Measurements from ENCODE around the gene DPP6.

The DPP6 gene

DNA sequence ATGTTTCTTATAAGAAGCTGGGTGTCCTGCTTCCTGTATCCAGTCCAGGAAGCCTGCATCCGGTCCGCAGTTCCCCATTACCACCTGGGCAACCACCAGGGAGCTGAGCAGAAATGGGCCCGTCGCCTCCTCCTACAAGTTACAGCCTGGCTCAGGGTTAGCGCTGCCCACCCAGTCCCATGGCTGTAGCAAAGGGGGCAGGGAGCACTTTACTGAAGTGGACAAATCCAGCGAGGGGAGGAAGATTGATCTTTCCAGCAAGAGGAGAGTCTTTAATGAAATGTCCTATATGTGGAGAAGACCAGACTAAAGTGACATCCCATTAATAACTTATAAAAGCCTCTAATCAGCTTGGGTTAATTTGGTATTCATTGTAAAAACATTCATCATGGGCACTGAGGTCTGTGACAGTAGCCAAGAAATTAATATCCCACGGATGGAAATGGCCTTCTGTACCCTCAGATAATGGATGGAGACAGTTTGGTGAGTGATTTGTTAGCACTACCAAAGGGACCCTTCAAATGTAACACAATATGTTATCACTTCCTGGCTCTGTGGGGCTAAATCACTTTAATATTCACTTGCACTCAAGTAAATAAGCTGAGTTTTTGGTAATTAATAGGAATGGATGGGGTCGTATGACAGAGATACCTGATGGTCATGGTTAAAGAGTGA, 627.3 kb downstream of the DPP6 start:
- H3K4me3 ChIP-seq (ENCODE audit: low read depth, low read length) = no peak overlapping the region
- TF ChIP-seq MYC (IDR thresholded peaks at IDR 0.05; ENCODE audit: low read depth, low read length) (no peak), CTCF (IDR thresholded peaks at IDR 0.05; ENCODE audit: low read depth, low read length) (no peak), POLR2A (IDR thresholded peaks at IDR 0.05; ENCODE audit: extremely low read depth, insufficient read length) (no peak), MAX (IDR thresholded peaks at IDR 0.05; ENCODE audit: low read depth, low read length) (no peak)
- no peak for DNase-seq (ENCODE audit: low read depth)

GRCh38 chr7:154680894-154681659, 628.9 kb downstream of the DPP6 start:
- H3K4me3 ChIP-seq (ENCODE audit: low read depth, low read length) = no peak overlapping the region
- DNase-seq (ENCODE audit: low read depth) = no peak
- TF ChIP-seq CTCF (IDR thresholded peaks at IDR 0.05; ENCODE audit: low read depth, low read length) (no peak), MAX (IDR thresholded peaks at IDR 0.05; ENCODE audit: low read depth, low read length) (no peak), POLR2A (IDR thresholded peaks at IDR 0.05; ENCODE audit: extremely low read depth, insufficient read length) (no peak), MYC (IDR thresholded peaks at IDR 0.05; ENCODE audit: low read depth, low read length) (no peak)

DNA sequence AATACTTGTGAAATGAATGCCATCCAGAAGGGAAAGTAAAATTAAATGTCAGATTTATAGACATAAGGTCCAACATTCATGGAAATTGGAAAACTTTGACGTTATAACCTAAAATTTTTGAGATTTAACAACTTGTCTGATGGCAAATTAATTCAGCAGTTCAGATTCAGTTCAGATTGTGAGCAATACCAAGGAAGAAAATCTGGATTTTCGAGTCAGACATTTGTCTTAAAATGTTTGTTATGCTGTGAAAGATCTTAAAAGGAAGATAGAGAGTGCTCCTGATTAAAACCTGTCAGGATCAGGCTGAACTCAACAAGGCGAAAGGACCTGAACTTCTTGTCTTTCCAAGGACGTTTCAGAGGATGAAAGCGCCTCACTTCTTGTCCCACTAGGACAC, 629.8 kb downstream of the DPP6 start:
- TF ChIP-seq CTCF (IDR thresholded peaks at IDR 0.05; ENCODE audit: low read depth, low read length) (no peak), MYC (IDR thresholded peaks at IDR 0.05; ENCODE audit: low read depth, low read length) (no peak), POLR2A (IDR thresholded peaks at IDR 0.05; ENCODE audit: extremely low read depth, insufficient read length) (no peak), MAX (IDR thresholded peaks at IDR 0.05; ENCODE audit: low read depth, low read length) (no peak)
- no peak for DNase-seq (ENCODE audit: low read depth)
- no peak overlapping the region for H3K4me3 ChIP-seq (ENCODE audit: low read depth, low read length)

- DNase-seq (ENCODE audit: low read depth) = no peak
- TF ChIP-seq CTCF (IDR thresholded peaks at IDR 0.05; ENCODE audit: low read depth, low read length) (no peak), POLR2A (IDR thresholded peaks at IDR 0.05; ENCODE audit: extremely low read depth, insufficient read length) (no peak), MAX (IDR thresholded peaks at IDR 0.05; ENCODE audit: low read depth, low read length) (no peak), MYC (IDR thresholded peaks at IDR 0.05; ENCODE audit: low read depth, low read length) (no peak)
- H3K4me3 ChIP-seq (ENCODE audit: low read depth, low read length) = no peak overlapping the region
These were observed 632.7 kb downstream of the DPP6 start for GRCh38 chr7:154684666-154685563.

DNA sequence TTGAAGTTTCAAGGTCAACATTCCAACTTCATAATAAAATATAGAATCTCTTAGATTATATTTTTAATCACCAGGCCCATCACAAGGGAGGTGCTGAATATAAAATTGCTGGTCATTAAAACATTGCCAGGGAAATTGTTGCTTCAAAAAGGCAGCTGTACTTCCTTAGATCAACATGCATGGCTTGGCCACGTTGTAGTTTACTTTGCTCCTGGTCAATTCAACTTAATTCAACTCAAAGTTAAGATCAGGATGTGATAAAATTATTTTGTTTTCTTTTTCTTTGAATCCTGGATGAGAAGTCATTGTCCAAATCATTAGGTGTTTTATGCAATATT, 633.3 kb downstream of the DPP6 start:
- DNase-seq (ENCODE audit: low read depth) = no peak
- no peak for TF ChIP-seq MYC (IDR thresholded peaks at IDR 0.05; ENCODE audit: low read depth, low read length)
- TF ChIP-seq MAX (IDR thresholded peaks at IDR 0.05; ENCODE audit: low read depth, low read length) = no peak
- TF ChIP-seq CTCF (IDR thresholded peaks at IDR 0.05; ENCODE audit: low read depth, low read length) = no peak
- no peak for TF ChIP-seq POLR2A (IDR thresholded peaks at IDR 0.05; ENCODE audit: extremely low read depth, insufficient read length)
- H3K4me3 ChIP-seq (ENCODE audit: low read depth, low read length) = no peak overlapping the region
